GM12865 (cell line): Measurements from ENCODE around the gene TTC5.

Source experiments
- DNase-seq: peaks from one replicate; pipeline ENCODE4 v3.0.0; 2010; ENCODE audit warnings: low read depth
- H3K4me3 ChIP-seq: 2 replicates; pipeline ENCODE4 v1.5.1; 2011; ENCODE audit warnings: mild to moderate bottlenecking, low read depth, low read length, control low read depth
- CTCF ChIP-seq: IDR thresholded peaks from 2 replicates; pipeline ENCODE4 v1.5.1; 2011; ENCODE audit warnings: low read length, control low read depth, low read depth, inconsistent platforms; ENCODE audit not compliant: insufficient read depth; ENCODE audit errors: missing control alignments

Gene TTC5

GRCh38 chr14:20305265-20306078 lies at the start of gene TTC5:
TTC5 (minus strand) TSS chr14:20305951; CDS start chr14:20305937, 14 bp downstream.
- DNase-seq, result peak; percentile 94
- peak; percentile 92 for TF ChIP-seq CTCF
- peak within 1 kb of the TSS; percentile 91 for H3K4me3 ChIP-seq

- H3K4me3 ChIP-seq, result no peak overlapping the region
- no peak for DNase-seq
- peak; percentile 7 for TF ChIP-seq CTCF
Observed at GRCh38 chr14:20350860-20351259, 45.1 kb upstream of the TTC5 start.

- no peak for DNase-seq
- no peak for TF ChIP-seq CTCF
- H3K4me3 ChIP-seq, result no peak overlapping the region
Observed at GRCh38 chr14:20350282-20350681, 44.5 kb upstream of the TTC5 start.

- H3K4me3 ChIP-seq, result no peak overlapping the region
- DNase-seq, result no peak
- no peak for TF ChIP-seq CTCF
Observed at GRCh38 chr14:20347747-20348146, 42.0 kb upstream of the TTC5 start.

- TF ChIP-seq CTCF, result no peak
- DNase-seq, result no peak
- no peak overlapping the region for H3K4me3 ChIP-seq
Observed at GRCh38 chr14:20346713-20347112, 41.0 kb upstream of the TTC5 start.

GRCh38 chr14:20345366-20345765 lies 39.6 kb upstream of the TTC5 start:
- H3K4me3 ChIP-seq, result no peak overlapping the region
- DNase-seq, result no peak
- TF ChIP-seq CTCF, result no peak

GRCh38 chr14:20343862-20344220 lies 38.1 kb upstream of the TTC5 start:
- DNase-seq, result no peak
- TF ChIP-seq CTCF, result no peak
- H3K4me3 ChIP-seq, result peak overlapping the region; percentile 68
